Heart left ventricle (tissue), 13 donors: ENCODE results near the gene XRCC6.

Source experiments
- POLR2A ChIP-seq, 2 donors: fragments of 450-650 bp; IDR thresholded peaks; one replicate each; pipeline ENCODE4 v1.6.1; 2017; ENCODE audit warnings: antibody characterized with exemption in 2 of 2, mild to moderate bottlenecking in 2 of 2, moderate library complexity in 2 of 2
- TF ChIP-seq, protein P1 (sequence below), 12 donors: fragments of 200-600 bp; sonication (generic) in 4 of 12; IDR thresholded peaks; one replicate each; pipeline versions ENCODE4 v1.5.0 to v1.8.0; 2018 to 2022; ENCODE audit warnings: antibody characterized with exemption in 12 of 12, mild to moderate bottlenecking in 5 of 12
- donor health status: ischemic (EF 13 %, LVEDD 7.1; RV severe dilation, severe dysfunction).
- donor health status: DM: no; HTN: yes; CAD: no.
- donor health status: DM: no; HTN: no; CAD: no.
- donor health status: ischemic (EF 25% LVEDD 6.9; RV normal size, moderate dysfunction).
- donor health status: ischemic (EF 25% LVEDD 5.7; RV mildly dilated, moderate dysfunction).
- donor health status: ischemic (EF 35%, LVEDD 5.7; RV mildly dilated, moderate dysfunction).
- donor health status: nonischemic (EF 11% LVEDD 7.7; RV severe dilation, severe dysfunction).
- donor health status: DM: yes; HTN: yes; CAD: no.
- donor health status: PGD.
- donor health status: ischemic (EF 29% LVEDD 5.4; RV normal size, mild dysfunction).
- donor health status: nonischemic (EF 23%, LVEDD 6.1; RV moderate dilation, normal function).

DNA sequence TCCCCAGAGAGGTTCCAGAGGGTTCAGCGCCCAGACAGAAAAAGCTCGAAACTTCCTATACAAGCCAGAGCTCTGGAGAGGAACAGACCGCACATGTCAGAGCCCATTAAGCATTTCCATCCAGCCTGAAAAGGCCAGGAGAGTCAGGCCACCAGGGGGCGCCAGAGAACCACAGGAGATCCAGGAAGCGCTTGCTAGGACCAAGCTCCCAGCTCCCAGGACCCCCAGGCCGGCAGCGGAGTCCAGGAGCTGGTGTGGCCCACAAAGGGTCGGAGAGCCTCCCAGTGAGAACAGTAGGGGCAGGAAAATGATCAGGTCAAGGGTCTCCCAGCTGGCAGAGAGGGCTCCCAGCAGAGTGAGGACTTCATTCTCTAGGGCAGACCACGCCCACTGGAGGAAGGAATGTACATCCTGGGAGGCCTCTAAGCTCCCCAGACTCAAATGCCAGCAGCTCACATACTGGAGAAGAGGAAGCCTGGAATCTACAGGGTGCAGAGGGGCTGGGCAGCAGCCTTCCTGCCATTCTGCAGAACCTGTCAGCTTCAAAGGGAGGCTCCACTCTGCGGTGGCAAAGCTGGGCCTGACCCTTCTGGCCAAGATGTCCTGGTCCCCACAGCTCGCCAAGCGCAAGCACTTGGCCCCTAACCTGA lies 76.2 kb downstream of the XRCC6 start:
- no peak for TF ChIP-seq POLR2A (IDR thresholded peaks at IDR 0.05)
- TF ChIP-seq, protein P1, sequence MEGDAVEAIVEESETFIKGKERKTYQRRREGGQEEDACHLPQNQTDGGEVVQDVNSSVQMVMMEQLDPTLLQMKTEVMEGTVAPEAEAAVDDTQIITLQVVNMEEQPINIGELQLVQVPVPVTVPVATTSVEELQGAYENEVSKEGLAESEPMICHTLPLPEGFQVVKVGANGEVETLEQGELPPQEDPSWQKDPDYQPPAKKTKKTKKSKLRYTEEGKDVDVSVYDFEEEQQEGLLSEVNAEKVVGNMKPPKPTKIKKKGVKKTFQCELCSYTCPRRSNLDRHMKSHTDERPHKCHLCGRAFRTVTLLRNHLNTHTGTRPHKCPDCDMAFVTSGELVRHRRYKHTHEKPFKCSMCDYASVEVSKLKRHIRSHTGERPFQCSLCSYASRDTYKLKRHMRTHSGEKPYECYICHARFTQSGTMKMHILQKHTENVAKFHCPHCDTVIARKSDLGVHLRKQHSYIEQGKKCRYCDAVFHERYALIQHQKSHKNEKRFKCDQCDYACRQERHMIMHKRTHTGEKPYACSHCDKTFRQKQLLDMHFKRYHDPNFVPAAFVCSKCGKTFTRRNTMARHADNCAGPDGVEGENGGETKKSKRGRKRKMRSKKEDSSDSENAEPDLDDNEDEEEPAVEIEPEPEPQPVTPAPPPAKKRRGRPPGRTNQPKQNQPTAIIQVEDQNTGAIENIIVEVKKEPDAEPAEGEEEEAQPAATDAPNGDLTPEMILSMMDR (IDR thresholded peaks at IDR 0.05) = peak; percentile 94 to 99 (median 99)
